ENCODE measurements around the gene BARX2. TPM values are rescaled to one million over a fixed set of nuclear protein-coding genes. Genes with fewer than 3 reads are reported as not detected.

Gene BARX2
- polyA plus RNA-seq, 4 donors = 6.1 to 19.5 (median 15.5) TPM

GRCh38 chr11:129426038-129426437 is 50.4 kb downstream of the BARX2 start:
- H3K36me3 ChIP-seq (ENCODE audit: control insufficient read depth in 3 of 3, insufficient read depth in 2 of 3, low read depth in 1 of 3, low read length in 3 of 3) = no peaks in the 10 kb centered on the region
- FAIRE-seq (no peak), DNase-seq (no peak)
- H3K9me3 ChIP-seq (ENCODE audit: control insufficient read depth in 2 of 2, insufficient read depth in 1 of 2, low read depth in 1 of 2, low read length in 1 of 2) = peaks cover 0 to 3% of the 10 kb centered on the region in 2 donors
- no peak overlapping the region for H3K4me3 ChIP-seq (ENCODE audit: low read depth in 1 of 3, low read length in 3 of 3)
- WGBS, 3 donors = 88 to 98% (median 97%) methylated on average over 3 of the region's 3 CpGs
- H3K27ac ChIP-seq (ENCODE audit: low read depth in 1 of 3, low read length in 2 of 3) = no peak overlapping the region
- peaks cover 0 to 22% (median 2%) of the 10 kb centered on the region in 3 donors for H3K4me1 ChIP-seq (ENCODE audit: control insufficient read depth in 3 of 3, insufficient read depth in 2 of 3, low read depth in 1 of 3, low read length in 2 of 3)
- no peaks in the 10 kb centered on the region for H3K27me3 ChIP-seq (ENCODE audit: control insufficient read depth in 3 of 3, insufficient read depth in 3 of 3, low read length in 3 of 3)

GRCh38 chr11:129426776-129427175 is 51.1 kb downstream of the BARX2 start:
- 14 to 63% (median 37%) methylated on average over 3 of the region's 3 CpGs for WGBS, 3 donors
- no peak for FAIRE-seq
- H3K27ac ChIP-seq (ENCODE audit: low read depth in 1 of 3, low read length in 2 of 3) = peak overlapping the region; percentile 17 to 89 (median 18)
- peaks cover 0 to 1% (median 0%) of the 10 kb centered on the region in 3 donors for H3K27me3 ChIP-seq (ENCODE audit: control insufficient read depth in 3 of 3, insufficient read depth in 3 of 3, low read length in 3 of 3)
- DNase-seq = peak in 1 of 2 donors; percentile 67
- H3K4me3 ChIP-seq (ENCODE audit: low read depth in 1 of 3, low read length in 3 of 3) = no peak overlapping the region
- peaks cover 0 to 3% of the 10 kb centered on the region in 2 donors for H3K9me3 ChIP-seq (ENCODE audit: control insufficient read depth in 2 of 2, insufficient read depth in 1 of 2, low read depth in 1 of 2, low read length in 1 of 2)
- H3K4me1 ChIP-seq (ENCODE audit: control insufficient read depth in 3 of 3, insufficient read depth in 2 of 3, low read depth in 1 of 3, low read length in 2 of 3) = peaks cover 0 to 22% (median 2%) of the 10 kb centered on the region in 3 donors
- no peaks in the 10 kb centered on the region for H3K36me3 ChIP-seq (ENCODE audit: control insufficient read depth in 3 of 3, insufficient read depth in 2 of 3, low read depth in 1 of 3, low read length in 3 of 3)

GRCh38 chr11:129427376-129427775 is 51.7 kb downstream of the BARX2 start:
- peak; percentile 86 to 94 for DNase-seq
- peaks cover 0 to 1% (median 0%) of the 10 kb centered on the region in 3 donors for H3K27me3 ChIP-seq (ENCODE audit: control insufficient read depth in 3 of 3, insufficient read depth in 3 of 3, low read length in 3 of 3)
- WGBS, 3 donors = 6 to 42% (median 25%) methylated on average over 3 of the region's 3 CpGs
- no peaks in the 10 kb centered on the region for H3K36me3 ChIP-seq (ENCODE audit: control insufficient read depth in 3 of 3, insufficient read depth in 2 of 3, low read depth in 1 of 3, low read length in 3 of 3)
- H3K9me3 ChIP-seq (ENCODE audit: control insufficient read depth in 2 of 2, insufficient read depth in 1 of 2, low read depth in 1 of 2, low read length in 1 of 2) = peaks cover 0 to 3% of the 10 kb centered on the region in 2 donors
- no peak for FAIRE-seq
- no peak overlapping the region for H3K4me3 ChIP-seq (ENCODE audit: low read depth in 1 of 3, low read length in 3 of 3)
- peaks cover 0 to 22% (median 2%) of the 10 kb centered on the region in 3 donors for H3K4me1 ChIP-seq (ENCODE audit: control insufficient read depth in 3 of 3, insufficient read depth in 2 of 3, low read depth in 1 of 3, low read length in 2 of 3)
- H3K27ac ChIP-seq (ENCODE audit: low read depth in 1 of 3, low read length in 2 of 3) = peak overlapping the region; percentile 42 to 89 (median 63)

- Histone ChIP-seq H3K4me3 (ENCODE audit: low read depth in 1 of 3, low read length in 3 of 3) (no peak overlapping the region), H3K36me3 (ENCODE audit: control insufficient read depth in 3 of 3, insufficient read depth in 2 of 3, low read depth in 1 of 3, low read length in 3 of 3) (no peaks in the 10 kb centered on the region), H3K9me3 (ENCODE audit: control insufficient read depth in 2 of 2, insufficient read depth in 1 of 2, low read depth in 1 of 2, low read length in 1 of 2) (peaks cover 0 to 3% of the 10 kb centered on the region in 2 donors), H3K27me3 (ENCODE audit: control insufficient read depth in 3 of 3, insufficient read depth in 3 of 3, low read length in 3 of 3) (peaks cover 0 to 1% (median 0%) of the 10 kb centered on the region in 3 donors), H3K4me1 (ENCODE audit: control insufficient read depth in 3 of 3, insufficient read depth in 2 of 3, low read depth in 1 of 3, low read length in 2 of 3) (peaks cover 0 to 22% (median 2%) of the 10 kb centered on the region in 3 donors), H3K27ac (ENCODE audit: low read depth in 1 of 3, low read length in 2 of 3) (peak overlapping the region; percentile 42 to 89 (median 63))
- DNase-seq (peak in 1 of 2 donors; percentile 63), FAIRE-seq (no peak)
- 17 to 40% (median 30%) methylated on average over 5 of the region's 5 CpGs for WGBS, 3 donors
These were observed 52.3 kb downstream of the BARX2 start for GRCh38 chr11:129427816-129428406.

GRCh38 chr11:129428557-129428956 is 52.9 kb downstream of the BARX2 start:
- WGBS, 3 donors = 71 to 86% (median 81%) methylated on average over 9 of the region's 9 CpGs
- DNase-seq (no peak), FAIRE-seq (no peak)
- no peak overlapping the region for H3K4me3 ChIP-seq (ENCODE audit: low read depth in 1 of 3, low read length in 3 of 3)
- H3K9me3 ChIP-seq (ENCODE audit: control insufficient read depth in 2 of 2, insufficient read depth in 1 of 2, low read depth in 1 of 2, low read length in 1 of 2) = peaks cover 0 to 3% of the 10 kb centered on the region in 2 donors
- H3K27ac ChIP-seq (ENCODE audit: low read depth in 1 of 3, low read length in 2 of 3) = peak overlapping the region in 2 of 3 donors; percentile 17 to 89
- H3K4me1 ChIP-seq (ENCODE audit: control insufficient read depth in 3 of 3, insufficient read depth in 2 of 3, low read depth in 1 of 3, low read length in 2 of 3) = peaks cover 0 to 22% (median 2%) of the 10 kb centered on the region in 3 donors
- peaks cover 0 to 1% (median 0%) of the 10 kb centered on the region in 3 donors for H3K27me3 ChIP-seq (ENCODE audit: control insufficient read depth in 3 of 3, insufficient read depth in 3 of 3, low read length in 3 of 3)
- no peaks in the 10 kb centered on the region for H3K36me3 ChIP-seq (ENCODE audit: control insufficient read depth in 3 of 3, insufficient read depth in 2 of 3, low read depth in 1 of 3, low read length in 3 of 3)

GRCh38 chr11:129434641-129435498 is 59.2 kb downstream of the BARX2 start:
- DNase-seq = peak; percentile 40 to 49
- WGBS, 3 donors = 31 to 53% (median 48%) methylated on average over 4 of the region's 4 CpGs
- Histone ChIP-seq H3K36me3 (ENCODE audit: control insufficient read depth in 3 of 3, insufficient read depth in 2 of 3, low read depth in 1 of 3, low read length in 3 of 3) (peaks cover 0 to 16% (median 0%) of the 10 kb centered on the region in 3 donors), H3K4me3 (ENCODE audit: low read depth in 1 of 3, low read length in 3 of 3) (no peak overlapping the region), H3K4me1 (ENCODE audit: control insufficient read depth in 3 of 3, insufficient read depth in 2 of 3, low read depth in 1 of 3, low read length in 2 of 3) (peaks cover 0 to 10% (median 0%) of the 10 kb centered on the region in 3 donors), H3K27ac (ENCODE audit: low read depth in 1 of 3, low read length in 2 of 3) (peak overlapping the region in 1 of 3 donors; percentile 62), H3K27me3 (ENCODE audit: control insufficient read depth in 3 of 3, insufficient read depth in 3 of 3, low read length in 3 of 3) (peaks cover 0 to 1% (median 0%) of the 10 kb centered on the region in 3 donors), H3K9me3 (ENCODE audit: control insufficient read depth in 2 of 2, insufficient read depth in 1 of 2, low read depth in 1 of 2, low read length in 1 of 2) (peaks cover 0 to 3% of the 10 kb centered on the region in 2 donors)
- no peak for FAIRE-seq

GRCh38 chr11:129435499-129436245 is 60.0 kb downstream of the BARX2 start:
- H3K27ac ChIP-seq (ENCODE audit: low read depth in 1 of 3, low read length in 2 of 3) = no peak overlapping the region
- H3K36me3 ChIP-seq (ENCODE audit: control insufficient read depth in 3 of 3, insufficient read depth in 2 of 3, low read depth in 1 of 3, low read length in 3 of 3) = peaks cover 0 to 18% (median 0%) of the 10 kb centered on the region in 3 donors
- no peak for FAIRE-seq
- no peak for DNase-seq
- peaks cover 0 to 10% (median 0%) of the 10 kb centered on the region in 3 donors for H3K4me1 ChIP-seq (ENCODE audit: control insufficient read depth in 3 of 3, insufficient read depth in 2 of 3, low read depth in 1 of 3, low read length in 2 of 3)
- WGBS, 3 donors = 74 to 88% (median 77%) methylated on average over 7 of the region's 7 CpGs
- peaks cover 0 to 3% of the 10 kb centered on the region in 2 donors for H3K9me3 ChIP-seq (ENCODE audit: control insufficient read depth in 2 of 2, insufficient read depth in 1 of 2, low read depth in 1 of 2, low read length in 1 of 2)
- H3K4me3 ChIP-seq (ENCODE audit: low read depth in 1 of 3, low read length in 3 of 3) = no peak overlapping the region
- peaks cover 0 to 1% (median 0%) of the 10 kb centered on the region in 3 donors for H3K27me3 ChIP-seq (ENCODE audit: control insufficient read depth in 3 of 3, insufficient read depth in 3 of 3, low read length in 3 of 3)

GRCh38 chr11:129436573-129436972 is 60.9 kb downstream of the BARX2 start:
- 88 to 89% (median 89%) methylated on average over 18 of the region's 18 CpGs for WGBS, 3 donors
- peaks cover 0 to 20% (median 0%) of the 10 kb centered on the region in 3 donors for H3K36me3 ChIP-seq (ENCODE audit: control insufficient read depth in 3 of 3, insufficient read depth in 2 of 3, low read depth in 1 of 3, low read length in 3 of 3)
- FAIRE-seq (no peak), DNase-seq (no peak)
- H3K27me3 ChIP-seq (ENCODE audit: control insufficient read depth in 3 of 3, insufficient read depth in 3 of 3, low read length in 3 of 3) = no peaks in the 10 kb centered on the region
- H3K27ac ChIP-seq (ENCODE audit: low read depth in 1 of 3, low read length in 2 of 3) = no peak overlapping the region
- H3K9me3 ChIP-seq (ENCODE audit: control insufficient read depth in 2 of 2, insufficient read depth in 1 of 2, low read depth in 1 of 2, low read length in 1 of 2) = no peaks in the 10 kb centered on the region
- H3K4me1 ChIP-seq (ENCODE audit: control insufficient read depth in 3 of 3, insufficient read depth in 2 of 3, low read depth in 1 of 3, low read length in 2 of 3) = peaks cover 0 to 10% (median 0%) of the 10 kb centered on the region in 3 donors
- no peak overlapping the region for H3K4me3 ChIP-seq (ENCODE audit: low read depth in 1 of 3, low read length in 3 of 3)

Measured in small intestine (tissue), 7 donors.